GM19452 (cell line): ENCODE results near the gene TRIM8.
"Not testable (repeated sequence)": the region's sequence is repeated elsewhere in the genome, so short reads cannot be mapped to it uniquely, and the experiment has no call there.

Source experiments
- ATAC-seq: cut with Tn5 transposase; IDR thresholded peaks from one replicate; pipeline ENCODE4 v1.9.1; 2021; ENCODE audit not compliant: unreplicated experiment

Gene TRIM8

GRCh38 chr10:102649797-102650654 is 5.7 kb downstream of the TRIM8 start:
- no peak for ATAC-seq

- no peak for ATAC-seq
Measured at GRCh38 chr10:102650655-102651454, 6.6 kb downstream of the TRIM8 start.

- no peak for ATAC-seq
Measured at GRCh38 chr10:102651455-102652169, 7.3 kb downstream of the TRIM8 start.

GRCh38 chr10:102652170-102652916 is 8.1 kb downstream of the TRIM8 start:
- peak; percentile 50 for ATAC-seq

- ATAC-seq, result no peak
Measured at GRCh38 chr10:102653060-102653459, 8.8 kb downstream of the TRIM8 start.

- no peak for ATAC-seq
Measured at GRCh38 chr10:102654566-102654965, 10.3 kb downstream of the TRIM8 start.

GRCh38 chr10:102654969-102655368 is 10.7 kb downstream of the TRIM8 start:
- no peak for ATAC-seq

- no peak for ATAC-seq
Measured at GRCh38 chr10:102656026-102656425, 11.7 kb downstream of the TRIM8 start.

GRCh38 chr10:102656791-102657371 is 12.6 kb downstream of the TRIM8 start:
- no peak for ATAC-seq

- no peak for ATAC-seq
Measured at GRCh38 chr10:102657451-102657850, 13.2 kb downstream of the TRIM8 start.

GRCh38 chr10:102657984-102658724 is 13.9 kb downstream of the TRIM8 start:
- no peak for ATAC-seq

GRCh38 chr10:102658802-102659201 is 14.5 kb downstream of the TRIM8 start:
- ATAC-seq, result no peak

GRCh38 chr10:102660888-102661657 is 16.8 kb downstream of the TRIM8 start:
- peak; percentile 83 for ATAC-seq

GRCh38 chr10:102661658-102662028 is 17.4 kb downstream of the TRIM8 start:
- peak; percentile 18 for ATAC-seq

GRCh38 chr10:102665904-102666509 is 21.7 kb downstream of the TRIM8 start:
- ATAC-seq, result no peak

GRCh38 chr10:102667411-102667810 is 23.1 kb downstream of the TRIM8 start:
- ATAC-seq, result not testable (repeated sequence)

GRCh38 chr10:102668326-102669107 is 24.2 kb downstream of the TRIM8 start:
- ATAC-seq, result no peak
